GM12864 (cell line): ENCODE data around the gene CACNA2D3.

Experiments used
- DNase-seq: peaks from one replicate; pipeline ENCODE4 v3.0.0-alpha.2; 2011; ENCODE audit warnings: low read depth
- H3K4me3 ChIP-seq: 2 replicates; pipeline ENCODE4 v1.5.1; 2011; ENCODE audit warnings: mild to moderate bottlenecking, low read depth, low read length, control low read depth
- CTCF ChIP-seq: IDR thresholded peaks from 2 replicates; pipeline ENCODE4 v1.5.1; 2011; ENCODE audit warnings: low read depth, mild to moderate bottlenecking, moderate library complexity, low read length, control low read depth, inconsistent platforms; ENCODE audit errors: missing control alignments

The CACNA2D3 gene

GRCh38 chr3:54304877-54305276 is 182.5 kb downstream of the CACNA2D3 start:
- no peak for DNase-seq
- TF ChIP-seq CTCF = no peak

GRCh38 chr3:54305409-54306099 is 183.2 kb downstream of the CACNA2D3 start:
- H3K4me3 ChIP-seq = no peak overlapping the region
- no peak for DNase-seq
- TF ChIP-seq CTCF = no peak

More at GRCh38 chr3:54304877-54305276, 182.5 kb downstream of the CACNA2D3 start:
- H3K4me3 ChIP-seq = no peak overlapping the region

DNA sequence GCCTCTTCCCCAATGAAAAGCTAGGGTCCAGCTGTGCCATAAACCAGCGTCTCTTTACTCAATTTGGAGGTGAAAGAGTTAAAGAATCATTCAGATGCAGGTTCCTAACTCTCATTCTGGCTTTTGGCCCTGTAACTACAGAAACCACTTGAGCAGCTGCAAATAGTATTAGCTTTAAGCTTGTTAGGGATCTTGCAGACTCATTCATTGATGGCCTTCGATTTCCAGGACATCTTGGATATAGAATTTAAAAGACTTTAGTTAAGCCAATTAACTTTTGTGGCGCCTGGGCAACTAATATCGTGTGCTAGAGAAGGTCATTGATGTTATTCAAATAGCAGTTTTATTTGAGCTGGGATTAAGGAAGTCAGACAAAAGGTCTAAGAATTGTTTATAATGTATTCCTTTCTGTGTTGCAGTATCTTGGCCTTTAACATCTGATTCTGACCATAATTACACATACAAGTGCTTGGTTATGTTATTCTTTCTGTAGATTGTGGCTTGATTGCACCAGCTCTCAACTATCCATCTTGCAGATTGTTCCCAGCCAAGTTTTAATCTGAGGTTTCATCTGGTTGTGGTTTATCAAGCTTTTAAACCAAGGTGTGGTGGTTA is 185.3 kb downstream of the CACNA2D3 start:
- DNase-seq = no peak
- no peak overlapping the region for H3K4me3 ChIP-seq
- no peak for TF ChIP-seq CTCF

DNA sequence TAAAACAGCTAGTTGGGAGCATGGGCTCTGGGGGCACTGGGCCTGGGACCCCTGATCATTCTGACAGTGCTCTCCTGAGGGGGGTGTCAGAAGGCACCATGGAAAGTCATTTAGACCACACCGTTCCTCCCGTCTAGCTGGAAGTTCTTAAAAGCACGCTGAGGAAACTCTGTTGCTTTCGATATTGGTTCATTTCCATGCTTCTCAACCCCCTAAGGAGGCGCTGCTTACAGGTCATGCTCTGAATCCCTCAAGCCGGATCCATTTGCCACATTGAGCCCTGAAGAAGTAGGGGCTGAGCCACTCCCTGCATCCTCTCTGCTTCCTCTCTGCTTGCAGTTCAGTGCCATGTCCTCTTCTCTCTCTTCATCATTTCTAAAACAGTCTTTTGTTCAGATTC is 187.2 kb downstream of the CACNA2D3 start:
- no peak for TF ChIP-seq CTCF
- H3K4me3 ChIP-seq = no peak overlapping the region
- DNase-seq = no peak

DNA sequence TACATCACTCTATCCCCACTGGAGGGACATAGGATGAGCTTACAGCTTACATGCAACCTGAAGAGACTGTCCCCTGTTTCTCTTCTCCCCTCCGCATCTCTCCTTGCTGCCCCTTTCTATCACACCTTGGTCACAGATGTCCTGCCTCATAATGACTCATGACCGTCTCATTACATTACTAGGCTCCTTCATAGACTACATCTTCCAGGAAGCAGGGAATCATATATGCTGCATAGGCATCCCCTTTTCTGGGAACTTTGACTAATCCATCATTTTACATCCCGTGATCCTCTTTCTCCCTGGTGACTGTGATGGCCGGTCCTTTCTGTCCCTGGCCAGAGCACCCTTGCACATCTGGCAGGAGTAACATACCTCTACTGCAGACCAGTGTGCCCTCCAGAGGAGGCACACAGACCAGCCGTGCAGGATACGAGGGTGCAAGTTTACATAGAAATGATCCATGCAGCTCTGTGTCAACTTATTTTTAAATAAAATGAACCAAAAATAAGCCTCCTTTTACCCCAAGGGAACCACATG is 188.9 kb downstream of the CACNA2D3 start:
- no peak overlapping the region for H3K4me3 ChIP-seq
- no peak for TF ChIP-seq CTCF
- no peak for DNase-seq

DNA sequence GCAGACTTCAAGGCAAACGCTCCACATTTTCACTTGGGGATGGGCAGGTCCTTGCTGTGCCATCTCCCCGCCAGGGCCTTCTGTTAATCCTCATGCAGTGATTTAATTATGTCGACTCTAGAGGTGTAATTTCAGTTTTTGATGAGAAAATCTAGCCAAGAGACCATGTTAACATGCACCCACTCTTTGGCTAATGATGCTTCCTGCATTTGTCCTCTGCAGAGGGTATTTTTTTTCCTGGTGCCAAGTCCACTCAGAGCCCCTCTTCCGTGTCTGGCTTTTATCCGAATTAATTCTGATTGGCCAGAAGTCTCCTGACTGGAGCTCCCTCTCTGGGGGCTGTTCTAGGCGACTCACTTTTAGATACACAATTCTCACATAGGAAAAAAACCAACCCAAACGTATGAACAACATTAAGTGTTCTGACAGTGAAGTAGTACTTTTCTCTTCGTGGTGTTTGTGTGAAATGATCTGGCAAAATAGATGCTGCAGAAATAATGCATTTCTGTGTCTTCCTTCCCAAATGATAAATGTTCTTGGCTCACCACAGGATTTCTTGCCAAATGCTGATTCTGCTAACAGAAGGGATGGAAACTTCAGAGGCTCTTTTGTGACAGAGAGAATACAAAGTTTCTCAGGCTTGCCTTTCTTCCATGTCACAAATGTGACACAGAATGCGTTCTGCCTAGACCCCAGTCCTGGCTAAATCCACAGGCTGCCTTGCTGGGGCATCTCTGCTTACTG is 190.0 kb downstream of the CACNA2D3 start:
- DNase-seq = no peak
- no peak overlapping the region for H3K4me3 ChIP-seq
- TF ChIP-seq CTCF = no peak
